Measurements from ENCODE around the gene DEFB112. TPM values are rescaled to one million over a fixed set of nuclear protein-coding genes. Genes with fewer than 3 reads are reported as not detected.

Gene DEFB112
- total RNA-seq, 1 donor from 2014 or later, result not detected

DNA sequence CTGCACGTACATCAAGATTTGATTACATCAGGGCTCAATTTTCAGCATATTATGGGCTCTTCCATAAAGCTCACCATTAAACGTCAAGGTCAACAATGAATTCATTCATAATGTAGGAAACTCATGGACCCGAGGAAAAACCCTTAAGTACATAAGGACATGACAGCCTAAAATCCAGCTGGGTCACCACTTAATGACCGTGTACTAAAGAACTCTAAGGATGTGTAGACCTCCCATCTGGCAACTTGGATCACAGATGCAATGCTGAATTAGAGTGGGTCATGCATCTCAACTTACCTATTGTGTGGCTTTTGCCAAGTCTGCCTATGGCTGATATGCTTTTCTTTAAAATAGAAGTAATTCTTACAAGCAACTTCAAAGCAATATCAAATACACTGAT lies 26.7 kb upstream of the DEFB112 start:
- Histone ChIP-seq H3K36me3 (no peaks in the 10 kb centered on the region), H3K27me3 (no peaks in the 10 kb centered on the region), H3K4me3 (no peak overlapping the region), H3K4me1 (no peaks in the 10 kb centered on the region), H3K27ac (no peak overlapping the region), H3K9me3 (no peaks in the 10 kb centered on the region)
- TF ChIP-seq, protein P1, sequence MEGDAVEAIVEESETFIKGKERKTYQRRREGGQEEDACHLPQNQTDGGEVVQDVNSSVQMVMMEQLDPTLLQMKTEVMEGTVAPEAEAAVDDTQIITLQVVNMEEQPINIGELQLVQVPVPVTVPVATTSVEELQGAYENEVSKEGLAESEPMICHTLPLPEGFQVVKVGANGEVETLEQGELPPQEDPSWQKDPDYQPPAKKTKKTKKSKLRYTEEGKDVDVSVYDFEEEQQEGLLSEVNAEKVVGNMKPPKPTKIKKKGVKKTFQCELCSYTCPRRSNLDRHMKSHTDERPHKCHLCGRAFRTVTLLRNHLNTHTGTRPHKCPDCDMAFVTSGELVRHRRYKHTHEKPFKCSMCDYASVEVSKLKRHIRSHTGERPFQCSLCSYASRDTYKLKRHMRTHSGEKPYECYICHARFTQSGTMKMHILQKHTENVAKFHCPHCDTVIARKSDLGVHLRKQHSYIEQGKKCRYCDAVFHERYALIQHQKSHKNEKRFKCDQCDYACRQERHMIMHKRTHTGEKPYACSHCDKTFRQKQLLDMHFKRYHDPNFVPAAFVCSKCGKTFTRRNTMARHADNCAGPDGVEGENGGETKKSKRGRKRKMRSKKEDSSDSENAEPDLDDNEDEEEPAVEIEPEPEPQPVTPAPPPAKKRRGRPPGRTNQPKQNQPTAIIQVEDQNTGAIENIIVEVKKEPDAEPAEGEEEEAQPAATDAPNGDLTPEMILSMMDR (IDR thresholded peaks at IDR 0.05), result no peak
- DNase-seq (ENCODE audit: low spot score in 2 of 2), result no peak
- intact Hi-C loops (cut with DNase I), result no loop called here

DNA sequence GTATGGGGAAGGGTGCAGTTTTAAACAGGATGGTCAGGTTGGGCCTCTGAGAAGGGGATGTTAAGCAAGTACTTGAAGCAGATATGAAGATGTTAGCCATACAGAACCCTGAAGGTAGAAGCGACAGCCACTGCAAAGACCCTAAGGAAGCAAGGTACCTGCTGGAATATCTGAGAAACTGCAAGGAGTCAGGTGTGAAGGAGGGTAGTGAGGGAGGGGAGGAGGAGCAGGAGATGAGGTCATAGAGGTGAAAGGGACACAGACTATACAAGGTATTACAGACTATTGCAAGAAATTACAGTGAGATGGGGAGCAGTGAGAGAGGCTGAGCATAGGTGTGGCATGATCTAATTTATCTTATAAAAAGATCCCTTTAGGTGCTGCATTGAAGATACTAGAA lies 22.2 kb upstream of the DEFB112 start:
- Histone ChIP-seq H3K4me3 (no peak overlapping the region), H3K27me3 (no peaks in the 10 kb centered on the region), H3K36me3 (no peaks in the 10 kb centered on the region), H3K4me1 (no peaks in the 10 kb centered on the region), H3K27ac (no peak overlapping the region), H3K9me3 (no peaks in the 10 kb centered on the region)
- DNase-seq (ENCODE audit: low spot score in 2 of 2), result no peak
- intact Hi-C loops (cut with DNase I), result no loop called here
- TF ChIP-seq, protein P1 (IDR thresholded peaks at IDR 0.05), result no peak

DNA sequence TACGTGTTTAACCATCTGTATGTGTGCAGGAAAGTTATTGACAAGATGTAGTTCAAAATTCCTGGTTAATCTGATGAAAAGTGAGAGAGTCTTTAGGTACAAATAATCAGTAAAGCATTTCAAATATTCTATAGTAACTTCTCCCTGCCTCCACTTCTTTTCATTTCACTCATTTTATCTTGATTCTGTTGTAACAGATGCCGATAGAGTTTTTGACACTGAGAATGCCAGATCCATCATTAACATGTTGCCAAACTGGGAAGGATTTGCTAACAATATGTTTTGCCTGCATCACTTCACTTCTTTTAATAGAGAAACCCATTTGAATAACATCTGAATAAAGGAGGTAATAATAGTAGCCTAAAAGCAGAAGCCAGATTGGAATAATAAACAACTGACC lies 20.4 kb upstream of the DEFB112 start:
- intact Hi-C loops (cut with DNase I), result no loop called here
- no peaks in the 10 kb centered on the region for H3K36me3 ChIP-seq
- H3K4me3 ChIP-seq, result no peak overlapping the region
- no peaks in the 10 kb centered on the region for H3K4me1 ChIP-seq
- no peak for DNase-seq (ENCODE audit: low spot score in 2 of 2)
- no peaks in the 10 kb centered on the region for H3K27me3 ChIP-seq
- TF ChIP-seq, protein P1 (IDR thresholded peaks at IDR 0.05), result no peak
- no peak overlapping the region for H3K27ac ChIP-seq
- H3K9me3 ChIP-seq, result no peaks in the 10 kb centered on the region

DNA sequence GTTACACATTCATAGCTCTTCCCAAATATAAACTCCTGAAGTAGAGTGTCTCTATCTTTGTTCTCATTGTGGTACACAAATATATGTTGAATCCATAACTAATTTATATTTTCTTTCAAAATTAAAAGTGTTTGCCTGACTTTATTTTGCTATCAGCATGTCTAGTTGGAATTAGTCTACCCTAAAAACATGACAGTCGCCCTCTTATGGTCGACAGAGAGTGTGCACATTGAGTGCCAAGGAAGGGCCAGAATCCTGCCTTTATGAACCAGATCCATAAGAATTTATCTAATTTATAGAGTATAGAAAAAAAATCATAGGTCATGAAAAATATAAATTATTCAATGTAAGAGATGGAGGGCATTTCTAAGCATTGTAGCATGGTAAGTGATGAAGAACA lies 12.3 kb upstream of the DEFB112 start:
- no peak for DNase-seq (ENCODE audit: low spot score in 2 of 2)
- H3K9me3 ChIP-seq, result no peaks in the 10 kb centered on the region
- TF ChIP-seq, protein P1 (IDR thresholded peaks at IDR 0.05), result no peak
- intact Hi-C loops (cut with DNase I), result no loop called here
- no peak overlapping the region for H3K27ac ChIP-seq
- H3K36me3 ChIP-seq, result no peaks in the 10 kb centered on the region
- no peak overlapping the region for H3K4me3 ChIP-seq
- no peaks in the 10 kb centered on the region for H3K27me3 ChIP-seq
- no peaks in the 10 kb centered on the region for H3K4me1 ChIP-seq

DNA sequence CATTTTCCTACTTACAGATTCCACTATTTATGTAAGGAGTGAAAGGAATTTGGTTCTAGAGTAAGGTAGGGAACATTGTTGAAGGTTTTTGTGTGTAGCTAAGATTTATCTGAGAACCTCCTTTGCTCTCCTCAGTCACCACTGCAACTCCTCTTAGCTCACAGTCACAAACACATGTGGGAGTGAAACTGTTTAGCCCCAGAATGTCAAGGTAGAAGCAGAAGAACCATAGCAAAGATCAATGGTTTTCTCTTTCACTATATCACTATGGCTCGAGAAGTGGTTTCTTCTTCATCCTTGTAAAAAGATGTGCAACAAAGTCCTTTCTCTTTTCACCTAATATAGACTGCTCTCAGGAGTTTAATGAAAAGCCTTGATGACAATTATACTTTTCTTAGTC lies 6.5 kb upstream of the DEFB112 start:
- no peak for DNase-seq (ENCODE audit: low spot score in 2 of 2)
- TF ChIP-seq, protein P1 (IDR thresholded peaks at IDR 0.05), result no peak
- no peak overlapping the region for H3K4me3 ChIP-seq
- no peaks in the 10 kb centered on the region for H3K9me3 ChIP-seq
- H3K36me3 ChIP-seq, result no peaks in the 10 kb centered on the region
- no peak overlapping the region for H3K27ac ChIP-seq
- no peaks in the 10 kb centered on the region for H3K27me3 ChIP-seq
- H3K4me1 ChIP-seq, result no peaks in the 10 kb centered on the region
- intact Hi-C loops (cut with DNase I), result no loop called here

DNA sequence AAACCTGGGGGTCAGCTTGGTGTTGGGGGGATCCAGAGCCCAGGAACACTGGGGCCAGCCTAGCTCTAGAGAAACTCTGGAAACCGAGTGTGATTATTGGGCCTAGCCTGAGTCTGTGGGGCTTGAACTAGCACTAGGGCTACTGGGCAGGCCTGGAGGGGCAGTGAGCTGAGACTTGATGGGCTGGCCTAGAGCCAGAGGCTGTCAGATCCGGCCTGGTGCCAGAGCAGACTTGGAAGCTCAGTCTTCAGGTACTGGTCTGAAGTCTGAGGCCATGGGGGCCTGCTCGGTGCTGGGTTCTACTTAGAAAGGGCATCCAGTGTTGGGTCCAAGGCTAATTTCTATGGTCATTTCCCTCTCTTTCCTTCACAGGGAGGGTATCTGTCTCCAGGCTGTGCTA lies 2.7 kb downstream of the DEFB112 start:
- H3K4me3 ChIP-seq, result no peak overlapping the region
- no peaks in the 10 kb centered on the region for H3K36me3 ChIP-seq
- no peak overlapping the region for H3K27ac ChIP-seq
- TF ChIP-seq, protein P1 (IDR thresholded peaks at IDR 0.05), result no peak
- no peaks in the 10 kb centered on the region for H3K4me1 ChIP-seq
- intact Hi-C loops (cut with DNase I), result no loop called here
- H3K9me3 ChIP-seq, result no peaks in the 10 kb centered on the region
- DNase-seq (ENCODE audit: low spot score in 2 of 2), result no peak
- H3K27me3 ChIP-seq, result no peaks in the 10 kb centered on the region
